K562 (cell line): Measurements from ENCODE around the gene AHI1. TPM values are rescaled to one million over a fixed set of nuclear protein-coding genes. Genes with fewer than 3 reads are reported as not detected.

Experiments
- ATF2 ChIP-seq: sonication (generic); formaldehyde crosslinking; IDR thresholded peaks from 2 replicates; pipeline ENCODE4 v1.8.1; 2022; ENCODE audit warnings: missing genetic modification reagents
- CAMTA2 ChIP-seq: fragments of 250-450 bp; sonication (Bioruptor Pico); conservative IDR thresholded peaks from 2 replicates; pipeline ENCODE4 v1.5.1; 2022
- EHMT2 ChIP-seq: fragments of 450-650 bp; IDR thresholded peaks from 2 replicates; pipeline ENCODE4 v1.6.1; 2018; ENCODE audit warnings: antibody characterized with exemption
- GTF2B ChIP-seq: IDR thresholded peaks from 2 replicates; pipeline ENCODE4 v1.6.1; 2011; ENCODE audit not compliant: insufficient read length; ENCODE audit errors: extremely low read depth
- ID3 ChIP-seq, 2 experiments: fragments of 250-450 bp in 1 of 2; fragments of 450-650 bp in 1 of 2; sonication (Bioruptor Pico) in 1 of 2; IDR thresholded peaks; 2 replicates each; pipeline versions ENCODE4 v1.6.1 to v1.8.0; 2016 to 2021; ENCODE audit warnings: mild to moderate bottlenecking in 2 of 2, moderate library complexity in 2 of 2, missing compliant biosample characterization in 1 of 2, missing genetic modification characterization in 1 of 2
- JUND ChIP-seq, 2 experiments: IDR thresholded peaks; 2 replicates in 1 of 2; 3 replicates in 1 of 2; pipeline ENCODE4 v1.6.1; 2011; ENCODE audit warnings: borderline replicate concordance in 2 of 2, low read depth in 2 of 2, low read length in 2 of 2, improper control_type of control experiment in 1 of 2, missing biosample characterization in 1 of 2, missing genetic modification characterization in 1 of 2, missing genetic modification reagents in 1 of 2
- MTA2 ChIP-seq: fragments of 450-650 bp; IDR thresholded peaks from 2 replicates; pipeline ENCODE4 v1.6.1; 2016; ENCODE audit warnings: low read depth
- PRDM10 ChIP-seq: fragments of 450-650 bp; IDR thresholded peaks from 2 replicates; pipeline ENCODE4 v1.6.1; 2018; ENCODE audit not compliant: partially characterized antibody
- RERE ChIP-seq: sonication (generic); formaldehyde crosslinking; IDR thresholded peaks from 2 replicates; pipeline ENCODE4 v1.8.0; 2023; ENCODE audit warnings: missing genetic modification reagents, mild to moderate bottlenecking, borderline replicate concordance
- ZNF212 ChIP-seq: fragments of 450-650 bp; formaldehyde crosslinking; IDR thresholded peaks from 2 replicates; pipeline ENCODE4 v1.4.0; 2020; ENCODE audit warnings: mild to moderate bottlenecking
- ZNF232 ChIP-seq: sonication (generic); formaldehyde crosslinking; IDR thresholded peaks from 2 replicates; pipeline ENCODE4 v1.8.0; 2022; ENCODE audit warnings: mild to moderate bottlenecking, missing genetic modification reagents
- ZNF277 ChIP-seq: fragments of 250-450 bp; sonication (Bioruptor Pico); IDR thresholded peaks from 2 replicates; pipeline ENCODE4 v1.8.0; 2022; ENCODE audit warnings: inconsistent platforms, mild to moderate bottlenecking, moderate library complexity, borderline replicate concordance
- ZNF507 ChIP-seq: conservative IDR thresholded peaks from 2 replicates; pipeline ENCODE4 v1.6.1; 2017; ENCODE audit warnings: missing genetic modification characterization, missing compliant biosample characterization
- polyA plus RNA-seq, 8 experiments: library from polyadenylated mRNA; depleted of rRNA in 4 of 8; stranded (reverse) in 5 of 8; unstranded in 3 of 8; fragments of >200 nt; fragmentation: Nextera tagmentation in 2 of 8; fragmentation: Illumina TruSeq in 1 of 8; extraction: Ambion mirVana in 2 of 8; extraction: Trizol in 1 of 8; gene quantifications; 2 replicates each; pipeline versions ENCODE4 v1.2.1 to v1.2.3, GENCODE V29; 2011 to 2014; ENCODE audit warnings: inconsistent platforms in 1 of 8, missing spikeins in 1 of 8
- total RNA-seq, 7 experiments: library from RNA; depleted of rRNA in 6 of 7; stranded (reverse); fragments of >200 nt in 6 of 7; fragmentation: Illumina TruSeq in 2 of 7; extraction: Trizol in 2 of 7; gene quantifications; 2 replicates each; pipeline versions ENCODE4 v1.2.1 to v1.2.3, GENCODE V29; 2011 to 2021; ENCODE audit warnings: low replicate concordance in 1 of 7

AHI1 gene
- total and polyA plus RNA-seq, 9 of the 15 experiments (the other 6 are each of a cell fraction or from before 2014, with no cell fraction given) = 24.7 to 54.9 (median 32.2) TPM

GRCh38 chr6:135299256-135299655 is 198.3 kb downstream of the AHI1 start (continued):
- no peak for TF ChIP-seq ZNF277 (CRISPR knock-in tag)
- no peak for TF ChIP-seq ID3 (CRISPR knock-in tag; IDR thresholded peaks at IDR 0.05)
- TF ChIP-seq ID3 (tag; IDR thresholded peaks at IDR 0.05) = no peak
- no peak for TF ChIP-seq ZNF232
- no peak for TF ChIP-seq PRDM10
- peak; percentile 55; the same call in 1 of the 2 replicates for TF ChIP-seq JUND (IDR thresholded peaks at IDR 0.05; ENCODE audit: borderline replicate concordance, low read depth, low read length)
- TF ChIP-seq JUND (tag; IDR thresholded peaks at IDR 0.05; ENCODE audit: borderline replicate concordance, low read depth, low read length) = peak; percentile 39; the same call in 1 of the 3 replicates
- TF ChIP-seq GTF2B = no peak
- no peak for TF ChIP-seq RERE
- no peak for TF ChIP-seq CAMTA2 (CRISPR knock-in tag)
- TF ChIP-seq EHMT2 = no peak
- no peak for TF ChIP-seq ZNF212
- no peak for TF ChIP-seq ZNF507 (tag)
- TF ChIP-seq MTA2 = no peak
- TF ChIP-seq ATF2 (CRISPR knock-in tag) = no peak
